ENCODE measurements around the gene RFTN1. TPM values are rescaled to one million over a fixed set of nuclear protein-coding genes. Genes with fewer than 3 reads are reported as not detected.

Gene RFTN1
- 90.4 and 93.7 TPM in 2 replicates for total RNA-seq

- Mint-ChIP-seq H3K4me1 (ENCODE audit: low read depth) (peaks cover 66% of the 10 kb centered on the region), H3K27me3 (ENCODE audit: low read depth) (no peaks in the 10 kb centered on the region), H3K27ac (peak within 1 kb of the TSS; percentile 85), H3K9me3 (no peaks in the 10 kb centered on the region), H3K4me3 (ENCODE audit: low read depth) (peak within 1 kb of the TSS; percentile 91), H3K36me3 (ENCODE audit: low read depth) (peaks cover 25% of the 10 kb centered on the region)
- peak; percentile 51 for DNase-seq (ENCODE audit: low spot score)
- intact Hi-C loops (cut with micrococcal nuclease) = loop anchor here (2.0 to 10.0 kb wide), 5 partner anchors 37 to 1911 kb away; partner anchors contain the start of genes DPH3, OXNAD1 and SATB1
These were observed at the start of gene RFTN1 for GRCh38 chr3:16513141-16514020. Gene RFTN1 (minus strand): TSS chr3:16513699. CDS start chr3:16493869, 19,830 bp downstream.

- intact Hi-C loops (cut with micrococcal nuclease) = no loop called here
- peaks cover 9% of the 10 kb centered on the region for H3K9me3 Mint-ChIP-seq
- H3K4me1 Mint-ChIP-seq (ENCODE audit: low read depth) = peaks cover 4% of the 10 kb centered on the region
- H3K4me3 Mint-ChIP-seq (ENCODE audit: low read depth) = no peak overlapping the region
- H3K27me3 Mint-ChIP-seq (ENCODE audit: low read depth) = peaks cover 28% of the 10 kb centered on the region
- H3K36me3 Mint-ChIP-seq (ENCODE audit: low read depth) = no peaks in the 10 kb centered on the region
- H3K27ac Mint-ChIP-seq = no peak overlapping the region
- DNase-seq (ENCODE audit: low spot score) = no peak
These were observed 46.3 kb upstream of the RFTN1 start for GRCh38 chr3:16559653-16560365.

- intact Hi-C loops (cut with micrococcal nuclease) = loop anchor here (5.0 kb wide), 1 partner anchor 507 kb away; no protein-coding TSS in a partner anchor
These were observed 40.6 kb upstream of the RFTN1 start for GRCh38 chr3:16554126-16554525.

GRCh38 chr3:16552757-16553156 lies 39.3 kb upstream of the RFTN1 start:
- intact Hi-C loops (cut with micrococcal nuclease) = loop anchor here (5.0 kb wide), 1 partner anchor 505 kb away; no protein-coding TSS in a partner anchor
- DNase-seq (ENCODE audit: low spot score) = no peak
- peaks cover 10% of the 10 kb centered on the region for H3K4me1 Mint-ChIP-seq (ENCODE audit: low read depth)
- H3K36me3 Mint-ChIP-seq (ENCODE audit: low read depth) = no peaks in the 10 kb centered on the region
- no peaks in the 10 kb centered on the region for H3K9me3 Mint-ChIP-seq
- no peak overlapping the region for H3K27ac Mint-ChIP-seq
- peaks cover 7% of the 10 kb centered on the region for H3K27me3 Mint-ChIP-seq (ENCODE audit: low read depth)
- H3K4me3 Mint-ChIP-seq (ENCODE audit: low read depth) = no peak overlapping the region

More at GRCh38 chr3:16554126-16554525, 40.6 kb upstream of the RFTN1 start:
- Mint-ChIP-seq H3K27ac (no peak overlapping the region), H3K36me3 (ENCODE audit: low read depth) (no peaks in the 10 kb centered on the region), H3K9me3 (no peaks in the 10 kb centered on the region), H3K27me3 (ENCODE audit: low read depth) (peaks cover 11% of the 10 kb centered on the region), H3K4me3 (ENCODE audit: low read depth) (no peak overlapping the region), H3K4me1 (ENCODE audit: low read depth) (peaks cover 12% of the 10 kb centered on the region)
- no peak for DNase-seq (ENCODE audit: low spot score)

- peaks cover 11% of the 10 kb centered on the region for H3K4me1 Mint-ChIP-seq (ENCODE audit: low read depth)
- peaks cover 7% of the 10 kb centered on the region for H3K27me3 Mint-ChIP-seq (ENCODE audit: low read depth)
- H3K4me3 Mint-ChIP-seq (ENCODE audit: low read depth) = no peak overlapping the region
- intact Hi-C loops (cut with micrococcal nuclease) = loop anchor here (2.0 to 5.0 kb wide), 2 partner anchors 39 to 504 kb away; partner anchors contain the start of gene RFTN1
- H3K36me3 Mint-ChIP-seq (ENCODE audit: low read depth) = no peaks in the 10 kb centered on the region
- no peak overlapping the region for H3K27ac Mint-ChIP-seq
- no peaks in the 10 kb centered on the region for H3K9me3 Mint-ChIP-seq
- no peak for DNase-seq (ENCODE audit: low spot score)
These were observed 38.0 kb upstream of the RFTN1 start for GRCh38 chr3:16551342-16551976.

- intact Hi-C loops (cut with micrococcal nuclease) = loop anchor here (1.0 to 5.0 kb wide), 5 partner anchors 38 to 504 kb away; partner anchors contain the start of genes OXNAD1 and RFTN1
- Mint-ChIP-seq H3K4me1 (ENCODE audit: low read depth) (peaks cover 11% of the 10 kb centered on the region), H3K27ac (peak overlapping the region; percentile 24), H3K9me3 (no peaks in the 10 kb centered on the region), H3K36me3 (ENCODE audit: low read depth) (no peaks in the 10 kb centered on the region), H3K4me3 (ENCODE audit: low read depth) (no peak overlapping the region), H3K27me3 (ENCODE audit: low read depth) (peaks cover 6% of the 10 kb centered on the region)
- DNase-seq (ENCODE audit: low spot score) = peak; percentile 64
These were observed 37.3 kb upstream of the RFTN1 start for GRCh38 chr3:16550676-16551341.

- Mint-ChIP-seq H3K9me3 (no peaks in the 10 kb centered on the region), H3K4me3 (ENCODE audit: low read depth) (no peak overlapping the region), H3K36me3 (ENCODE audit: low read depth) (no peaks in the 10 kb centered on the region), H3K4me1 (ENCODE audit: low read depth) (peaks cover 12% of the 10 kb centered on the region), H3K27me3 (ENCODE audit: low read depth) (peaks cover 6% of the 10 kb centered on the region), H3K27ac (no peak overlapping the region)
- intact Hi-C loops (cut with micrococcal nuclease) = loop anchor here (1.0 to 5.0 kb wide), 5 partner anchors 37 to 503 kb away; partner anchors contain the start of genes OXNAD1 and RFTN1
- no peak for DNase-seq (ENCODE audit: low spot score)
These were observed 36.8 kb upstream of the RFTN1 start for GRCh38 chr3:16550305-16550675.

GRCh38 chr3:16548721-16549120 lies 35.2 kb upstream of the RFTN1 start:
- DNase-seq (ENCODE audit: low spot score) = no peak
- Mint-ChIP-seq H3K9me3 (no peaks in the 10 kb centered on the region), H3K36me3 (ENCODE audit: low read depth) (no peaks in the 10 kb centered on the region), H3K4me3 (ENCODE audit: low read depth) (no peak overlapping the region), H3K4me1 (ENCODE audit: low read depth) (peaks cover 12% of the 10 kb centered on the region), H3K27me3 (ENCODE audit: low read depth) (peaks cover 6% of the 10 kb centered on the region), H3K27ac (no peak overlapping the region)
- intact Hi-C loops (cut with micrococcal nuclease) = no loop called here

GRCh38 chr3:16547561-16548357 lies 34.3 kb upstream of the RFTN1 start:
- no peaks in the 10 kb centered on the region for H3K36me3 Mint-ChIP-seq (ENCODE audit: low read depth)
- no peak for DNase-seq (ENCODE audit: low spot score)
- H3K4me3 Mint-ChIP-seq (ENCODE audit: low read depth) = no peak overlapping the region
- H3K9me3 Mint-ChIP-seq = no peaks in the 10 kb centered on the region
- no peak overlapping the region for H3K27ac Mint-ChIP-seq
- peaks cover 12% of the 10 kb centered on the region for H3K4me1 Mint-ChIP-seq (ENCODE audit: low read depth)
- H3K27me3 Mint-ChIP-seq (ENCODE audit: low read depth) = peaks cover 2% of the 10 kb centered on the region
- intact Hi-C loops (cut with micrococcal nuclease) = no loop called here

- Mint-ChIP-seq H3K4me1 (ENCODE audit: low read depth) (peaks cover 12% of the 10 kb centered on the region), H3K9me3 (no peaks in the 10 kb centered on the region), H3K27me3 (ENCODE audit: low read depth) (peaks cover 1% of the 10 kb centered on the region), H3K36me3 (ENCODE audit: low read depth) (no peaks in the 10 kb centered on the region), H3K27ac (no peak overlapping the region), H3K4me3 (ENCODE audit: low read depth) (no peak overlapping the region)
- intact Hi-C loops (cut with micrococcal nuclease) = no loop called here
- no peak for DNase-seq (ENCODE audit: low spot score)
These were observed 32.9 kb upstream of the RFTN1 start for GRCh38 chr3:16546186-16547010.
